Measurements from ENCODE around the gene TENM4. TPM values are rescaled to one million over a fixed set of nuclear protein-coding genes. Genes with fewer than 3 reads are reported as not detected.

Gene TENM4
- total RNA-seq, 1 experiment from 2014 or later = 0.39 TPM

GRCh38 chr11:79434283-79434682, 6.5 kb downstream of the TENM4 start:
- ChIA-PET POLR2A (no interaction called here), CTCF (no interaction called here)
- H3K9me3 ChIP-seq (ENCODE audit: control insufficient read depth, insufficient read depth, low read depth, low read length) = no peaks in the 10 kb centered on the region
- ATAC-seq = no peak
- H3K4me3 ChIP-seq (ENCODE audit: low read depth in 2 of 2, low read length in 2 of 2) = no peak overlapping the region
- H3K36me3 ChIP-seq (ENCODE audit: control insufficient read depth, insufficient read depth, low read length) = no peaks in the 10 kb centered on the region; the same call in 1 of the 2 replicates
- H3K27me3 ChIP-seq (ENCODE audit: control insufficient read depth, insufficient read depth, low read length) = peaks cover 52% of the 10 kb centered on the region
- in situ Hi-C loops (cut with HindIII; ENCODE audit: low pct_unique_long_range_greater_than_20kb, low sequenced_read_pairs) = no loop called here
- intact Hi-C loops (cut with micrococcal nuclease; ENCODE audit: unreplicated experiment) = no loop called here
- TF ChIP-seq REST (IDR thresholded peaks at IDR 0.05; ENCODE audit: insufficient read depth in 1 of 2, low read depth in 2 of 2, low read length in 1 of 2) = no peak
- no peak for DNase-seq (ENCODE audit: low read depth, low spot score)
- no peak overlapping the region for H3K27ac ChIP-seq (ENCODE audit: low read length)
- peaks cover 14% of the 10 kb centered on the region; the same call in 1 of the 2 replicates for H3K4me1 ChIP-seq (ENCODE audit: control insufficient read depth, insufficient read depth, low read length)
- no TSS peak for BruUV-seq (replicated peaks)

- no peak for TF ChIP-seq REST (IDR thresholded peaks at IDR 0.05; ENCODE audit: insufficient read depth in 1 of 2, low read depth in 2 of 2, low read length in 1 of 2)
- TF ChIP-seq CTCF (IDR thresholded peaks at IDR 0.05) = no peak
- no peak for TF ChIP-seq SIN3A (IDR thresholded peaks at IDR 0.05; ENCODE audit: borderline replicate concordance, insufficient read depth, low read depth, low read length)
- no peak for TF ChIP-seq TCF7L2 (IDR thresholded peaks at IDR 0.05; ENCODE audit: low read depth, low read length)
- no peak for TF ChIP-seq POLR2AphosphoS5 (IDR thresholded peaks at IDR 0.05; ENCODE audit: low read depth, low read length)
- no peak for ATAC-seq
- Histone ChIP-seq H3K4me3 (ENCODE audit: low read depth in 2 of 2, low read length in 2 of 2) (no peak overlapping the region), H3K4me1 (ENCODE audit: control insufficient read depth, insufficient read depth, low read length) (no peaks in the 10 kb centered on the region), H3K27ac (ENCODE audit: low read length) (no peak overlapping the region), H3K27me3 (ENCODE audit: control insufficient read depth, insufficient read depth, low read length) (peaks cover 38% of the 10 kb centered on the region), H3K36me3 (ENCODE audit: control insufficient read depth, insufficient read depth, low read length) (no peaks in the 10 kb centered on the region; the same call in 1 of the 2 replicates), H3K9me3 (ENCODE audit: control insufficient read depth, insufficient read depth, low read depth, low read length) (no peaks in the 10 kb centered on the region)
- intact Hi-C loops (cut with micrococcal nuclease; ENCODE audit: unreplicated experiment) = no loop called here
- no TSS peak for BruUV-seq (replicated peaks)
- POLR2A ChIA-PET = interaction anchor here (0.7 kb wide), 1 partner anchor 34 kb away, joined by 3 read pairs; no protein-coding TSS in a partner anchor
- in situ Hi-C loops (cut with HindIII; ENCODE audit: low pct_unique_long_range_greater_than_20kb, low sequenced_read_pairs) = no loop called here
- CTCF ChIA-PET = no interaction called here
- no peak for DNase-seq (ENCODE audit: low read depth, low spot score)
These were observed 8.7 kb downstream of the TENM4 start for GRCh38 chr11:79432138-79432537.
